Stimulated activated CD4-positive, alpha-beta T cell treated with anti-CD3 and anti-CD28 coated beads, Interleukin-4, amount 100 ng/mL, for 48 hours (primary cell): ENCODE measurements around the gene KRT78.

Experiments used
- DNase-seq, 2 donors: peaks; one replicate each; pipeline ENCODE4 v3.0.0-alpha.2; 2020; ENCODE audit warnings: low read depth in 2 of 2

Gene KRT78

DNA sequence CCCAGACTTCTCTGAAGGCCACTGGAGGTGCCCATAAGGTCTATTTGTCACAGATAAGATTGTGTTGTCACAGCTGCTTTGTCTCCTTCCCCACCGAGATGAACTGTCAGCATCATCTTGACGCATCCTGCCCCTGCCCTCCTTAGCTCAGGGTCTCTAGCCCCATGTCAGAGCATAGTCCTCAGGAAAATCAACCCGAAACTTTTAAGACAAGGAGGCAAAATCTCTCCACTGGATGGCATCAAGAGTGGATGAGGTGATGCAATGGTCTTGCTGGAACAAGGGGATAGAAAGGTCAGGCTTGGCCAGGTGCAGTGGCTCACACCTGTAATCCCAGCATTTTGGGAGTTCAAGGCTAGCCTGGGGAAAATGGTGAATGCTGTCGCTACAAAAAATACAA lies 22.8 kb downstream of the KRT78 start:
- no peak for DNase-seq

DNA sequence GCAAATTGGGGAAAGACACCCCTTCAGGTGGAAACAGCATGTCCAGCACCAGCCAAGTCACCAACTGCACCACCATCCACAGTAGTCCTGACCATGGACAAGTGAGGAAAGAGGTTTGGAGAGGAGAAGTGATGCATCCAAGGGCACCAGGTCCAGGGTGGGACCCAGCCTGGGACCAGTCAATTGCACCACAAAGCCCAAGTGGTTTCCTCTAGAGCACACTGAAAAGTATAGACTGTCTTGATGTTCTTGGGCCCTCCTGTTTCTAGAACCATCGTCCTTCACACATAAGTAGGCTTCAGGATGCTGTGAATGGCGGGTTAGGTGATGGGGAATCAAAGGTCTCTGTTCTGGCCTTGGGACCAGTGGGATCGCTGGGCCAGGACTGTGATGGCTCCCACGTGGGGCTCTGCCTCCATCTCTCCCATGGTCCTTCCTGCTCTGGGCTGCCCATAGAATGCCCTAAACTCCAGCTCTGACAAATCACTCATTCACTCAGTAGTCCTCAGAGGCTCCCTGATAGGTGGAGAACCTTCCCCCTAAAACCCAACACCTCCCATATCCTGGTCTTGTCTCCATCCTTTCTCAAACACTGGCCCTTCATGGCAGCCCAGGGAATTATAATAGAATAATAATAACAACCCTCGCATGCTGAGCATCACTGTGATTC lies 23.9 kb downstream of the KRT78 start:
- no peak for DNase-seq

DNA sequence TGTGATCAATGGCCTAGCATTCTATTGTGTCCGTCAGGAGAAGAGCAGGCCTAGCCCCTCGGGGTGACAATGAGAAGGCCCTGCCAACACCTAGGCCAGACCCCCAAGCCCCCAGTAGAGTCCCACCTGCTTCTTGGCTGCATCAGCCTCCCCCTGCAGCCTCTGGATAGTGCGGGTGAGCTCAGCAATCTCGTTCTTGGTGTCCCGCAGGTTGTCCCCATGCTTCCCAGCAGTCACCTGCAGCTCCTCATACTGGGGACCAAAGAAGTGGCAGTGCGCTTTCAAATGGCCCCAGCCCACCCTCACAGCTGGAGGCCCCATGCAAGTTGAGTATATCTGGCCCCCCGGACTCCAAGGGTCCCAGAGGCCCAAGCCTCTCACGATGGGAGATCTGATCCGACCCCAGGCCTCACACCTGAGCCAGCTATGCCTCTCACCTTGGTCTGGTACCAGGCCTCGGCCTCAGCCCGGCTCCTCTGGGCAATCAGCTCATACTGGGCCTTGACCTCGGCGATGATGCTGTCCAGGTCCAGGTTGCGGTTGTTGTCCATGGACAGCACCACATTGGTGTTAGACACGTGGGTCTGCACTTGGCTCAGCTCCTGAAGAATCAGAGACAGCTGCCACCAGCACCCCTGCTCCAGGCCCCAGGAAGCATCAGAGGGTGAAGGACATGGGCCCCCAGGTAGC lies 24.9 kb downstream of the KRT78 start:
- DNase-seq, result no peak

DNA sequence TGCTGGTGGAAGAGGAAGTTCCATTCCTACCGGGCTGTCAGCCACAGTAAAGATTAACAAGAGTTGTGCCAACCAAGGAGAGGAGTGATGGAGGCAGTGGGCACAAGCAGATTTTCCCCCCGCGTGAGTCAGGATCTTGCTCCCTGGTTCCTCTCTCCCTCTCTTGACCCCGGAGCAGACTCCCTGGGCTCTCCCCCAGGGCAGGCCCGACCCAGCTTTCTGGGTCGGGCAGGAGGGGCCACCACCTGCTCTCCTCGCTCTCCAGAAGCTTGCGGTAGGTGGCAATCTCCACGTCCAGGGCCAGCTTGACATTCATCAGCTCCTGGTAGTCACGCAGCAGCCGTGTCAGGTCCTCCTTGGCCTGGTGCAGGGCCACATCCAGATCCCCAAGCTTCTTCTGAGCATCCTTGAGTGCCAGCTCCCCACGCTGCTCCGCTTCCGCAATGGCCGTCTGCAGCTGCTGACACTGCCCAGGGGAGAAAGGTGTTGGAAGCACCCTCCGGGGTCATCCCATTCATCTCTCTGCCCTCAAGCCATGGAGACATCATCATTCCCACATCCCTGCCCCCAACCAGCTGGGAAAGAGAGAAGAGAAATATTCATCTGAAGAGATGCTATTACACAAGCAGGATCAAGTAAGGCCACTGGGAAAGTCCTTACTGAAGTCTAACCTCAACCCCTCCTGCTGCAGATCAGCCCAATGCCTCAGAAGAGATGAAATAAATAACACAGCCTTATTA lies 25.9 kb downstream of the KRT78 start:
- DNase-seq, result no peak

DNA sequence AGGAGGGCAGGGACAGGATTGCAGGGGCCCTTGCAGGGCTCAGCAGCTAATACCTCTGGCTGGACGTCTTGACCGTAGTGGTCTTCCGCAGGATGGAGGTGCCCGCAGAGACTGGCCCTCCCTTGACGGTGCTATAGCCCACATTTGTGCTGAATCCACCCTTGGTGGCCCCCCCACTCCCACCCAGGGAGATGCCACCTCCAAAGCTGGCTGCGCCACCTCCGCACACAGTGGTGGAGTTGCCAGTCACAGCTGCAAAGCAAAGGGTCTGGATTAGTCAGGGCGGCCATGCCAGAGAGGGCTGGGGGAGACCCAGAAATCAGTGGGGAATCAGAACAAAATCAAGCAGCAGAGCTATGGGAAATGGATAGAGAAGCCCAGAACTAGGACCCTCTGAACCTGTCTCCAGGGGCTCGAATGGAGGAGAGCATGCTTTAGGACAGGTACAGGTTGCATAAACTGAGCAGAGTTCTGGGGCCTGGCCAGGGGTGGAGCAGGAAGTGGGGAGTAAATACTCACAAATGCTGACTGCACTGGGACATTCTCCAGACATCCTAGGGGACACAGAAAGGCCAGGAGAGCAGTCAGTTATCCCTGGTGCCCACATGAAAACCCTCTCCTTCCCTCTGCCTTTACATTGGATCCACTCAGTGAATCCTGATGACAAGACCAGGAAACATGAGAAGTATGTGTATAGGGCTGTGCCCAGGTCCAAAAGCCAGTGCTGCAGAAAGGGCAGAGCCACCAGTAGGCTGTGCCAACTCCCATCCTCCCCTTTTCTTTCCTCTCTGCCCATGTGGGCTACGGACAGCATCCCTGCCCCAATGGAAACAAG lies 26.8 kb downstream of the KRT78 start:
- DNase-seq, result no peak

DNA sequence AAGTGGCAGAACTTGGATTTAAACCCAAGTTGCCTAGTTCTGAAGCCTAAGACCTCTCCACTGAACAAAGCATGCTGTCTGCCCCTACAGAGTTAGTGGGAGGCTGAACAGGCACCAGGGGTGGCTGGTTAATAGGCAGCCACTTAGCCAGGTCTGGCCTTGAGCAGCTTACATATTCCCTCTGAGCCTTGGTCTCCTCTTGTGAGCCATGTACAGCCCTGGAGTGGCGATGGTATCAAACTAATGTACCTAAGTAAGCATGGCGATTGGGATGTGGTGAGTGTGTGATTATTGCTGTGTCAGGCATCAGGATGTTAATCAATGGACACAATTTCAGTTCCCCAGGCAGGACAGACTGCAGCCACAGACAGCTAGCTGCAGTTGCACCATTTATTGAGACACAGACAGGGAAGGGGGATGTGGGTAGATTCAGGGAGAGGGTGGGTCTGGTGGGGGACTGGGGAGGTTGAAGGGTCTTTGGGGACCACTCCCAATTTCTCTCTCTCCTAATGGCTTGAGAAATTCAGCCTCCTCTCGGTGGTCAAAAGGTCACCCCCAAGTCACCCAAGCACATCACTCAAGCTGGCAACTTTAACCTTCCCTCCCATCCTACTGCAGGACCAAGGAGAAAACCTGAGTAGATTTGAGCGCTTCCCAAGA lies 27.6 kb downstream of the KRT78 start:
- DNase-seq, result no peak

DNA sequence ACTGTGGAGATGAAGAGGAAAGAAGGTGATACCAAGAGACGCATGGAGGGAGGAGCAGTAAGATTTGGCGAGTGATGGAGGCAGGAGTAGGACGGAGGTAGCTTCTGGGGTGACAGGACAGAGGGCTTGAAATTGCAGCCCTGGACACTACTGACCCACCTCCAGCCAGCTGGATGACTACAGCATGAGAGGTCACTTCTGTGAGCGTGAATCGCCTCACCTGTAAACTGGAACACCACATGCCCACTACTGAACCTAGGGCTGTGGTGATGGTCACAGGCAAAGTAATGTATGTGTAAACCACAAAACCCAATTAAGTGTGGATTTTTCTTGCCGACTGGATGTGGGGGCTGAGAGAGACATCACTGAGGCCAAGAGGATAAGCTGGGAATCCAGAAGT lies 28.3 kb downstream of the KRT78 start:
- no peak for DNase-seq

DNA sequence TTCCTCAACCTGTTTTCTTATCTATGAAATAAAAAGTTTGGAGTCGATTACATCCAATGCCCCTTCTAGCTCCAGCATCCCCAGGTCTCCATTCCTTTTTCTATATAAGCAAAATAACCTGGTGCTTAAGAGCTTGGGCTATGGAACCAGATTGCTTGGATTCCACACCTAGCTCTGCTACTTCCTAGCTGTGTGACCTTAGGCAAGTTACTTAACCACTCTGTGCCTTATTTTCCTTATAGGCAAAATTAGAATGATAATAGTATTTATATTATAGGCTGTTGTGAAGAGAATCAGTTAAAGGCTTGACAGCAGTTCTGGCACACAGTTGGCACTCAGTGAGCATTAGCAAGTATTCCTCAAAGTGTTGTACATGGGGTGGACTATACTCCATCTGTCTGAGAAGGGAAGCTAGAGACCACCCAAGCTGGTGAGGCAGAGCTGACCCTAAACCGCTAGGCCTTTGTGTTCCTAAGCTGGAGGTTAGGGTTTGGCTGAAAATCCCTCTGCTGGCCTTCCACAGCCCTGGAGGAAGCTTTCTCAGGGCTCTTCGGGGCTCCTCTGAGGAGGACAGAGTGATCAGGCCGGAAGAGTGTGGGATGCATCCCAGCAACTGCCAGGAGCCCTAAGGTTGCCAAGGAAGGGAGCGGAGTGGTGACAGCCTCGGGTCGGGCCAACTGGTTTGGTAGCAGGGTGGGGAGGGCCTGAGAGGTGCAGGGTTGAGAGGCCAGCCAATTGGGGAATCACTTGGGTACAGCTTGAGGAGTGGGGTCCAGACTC lies 28.9 kb downstream of the KRT78 start:
- DNase-seq, result no peak

DNA sequence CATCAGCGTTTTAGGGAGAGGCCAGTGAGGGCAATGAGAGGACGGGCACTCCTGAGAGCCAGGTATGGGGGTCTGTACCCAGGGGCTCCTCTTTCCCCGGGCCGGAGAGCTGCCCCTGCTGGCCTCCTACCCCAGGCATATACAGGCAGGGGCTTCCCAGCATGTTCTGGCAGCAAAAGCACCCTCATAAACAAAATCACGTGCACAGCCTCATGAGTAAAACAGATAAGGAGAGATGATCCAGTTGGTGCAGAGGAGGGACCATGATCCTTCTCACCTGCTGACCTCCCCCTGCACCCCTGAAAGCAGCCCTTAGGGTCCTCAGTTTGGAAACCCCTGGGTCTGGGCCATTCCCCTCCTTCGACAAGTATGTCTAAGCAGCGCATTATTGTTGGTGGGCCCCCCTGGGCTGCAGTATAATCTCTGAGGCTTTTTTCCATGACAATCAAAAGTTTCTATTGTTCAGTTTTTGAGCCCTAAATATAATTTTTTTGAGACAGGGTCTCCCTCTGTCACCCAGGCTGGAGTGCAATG lies 29.8 kb downstream of the KRT78 start:
- DNase-seq, result no peak

DNA sequence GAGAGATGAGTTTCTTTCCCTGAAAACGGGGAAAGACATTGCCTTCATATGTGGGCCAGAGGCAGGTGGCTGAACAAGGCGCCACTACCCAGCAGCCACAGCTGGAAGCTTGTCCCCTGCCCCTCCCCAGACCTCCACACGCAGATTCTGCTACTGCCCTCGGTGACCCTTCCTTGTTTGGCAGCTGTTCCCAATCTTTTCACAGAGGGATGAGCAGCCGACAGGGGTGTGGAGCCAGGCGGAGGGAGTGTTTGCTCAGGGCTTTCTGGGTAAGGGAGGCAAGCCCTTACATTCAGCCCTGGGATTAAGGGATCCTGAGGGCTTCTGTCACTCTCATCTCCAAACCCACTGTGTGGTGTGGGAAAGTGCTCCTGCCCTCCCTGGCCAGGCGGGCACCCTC lies 30.4 kb downstream of the KRT78 start:
- no peak for DNase-seq

DNA sequence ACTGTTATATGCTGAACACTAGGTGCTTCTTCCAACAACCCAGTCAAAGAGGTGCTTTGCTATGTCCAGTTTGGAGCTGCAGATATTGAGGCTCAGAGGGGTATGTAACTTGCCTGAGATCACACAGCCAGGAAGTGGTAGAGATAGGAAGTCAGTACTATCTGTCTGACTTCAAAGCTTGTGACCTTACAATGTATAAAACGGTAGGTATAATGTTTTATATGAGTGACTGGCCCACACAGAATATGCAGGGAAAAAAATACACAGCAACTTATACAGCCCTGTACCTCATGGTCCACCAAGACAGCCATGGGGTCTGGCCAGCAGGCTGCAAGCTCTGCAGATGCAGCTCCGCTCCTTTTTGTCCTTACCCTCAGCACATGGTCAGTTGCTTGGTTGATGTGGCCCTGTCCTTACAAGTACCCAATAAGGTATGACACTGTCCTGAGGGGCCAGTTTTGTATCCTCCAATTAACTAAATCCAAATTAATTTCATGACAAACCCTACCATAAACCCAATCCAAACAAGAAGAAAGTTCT lies 31.0 kb downstream of the KRT78 start:
- DNase-seq, result no peak

DNA sequence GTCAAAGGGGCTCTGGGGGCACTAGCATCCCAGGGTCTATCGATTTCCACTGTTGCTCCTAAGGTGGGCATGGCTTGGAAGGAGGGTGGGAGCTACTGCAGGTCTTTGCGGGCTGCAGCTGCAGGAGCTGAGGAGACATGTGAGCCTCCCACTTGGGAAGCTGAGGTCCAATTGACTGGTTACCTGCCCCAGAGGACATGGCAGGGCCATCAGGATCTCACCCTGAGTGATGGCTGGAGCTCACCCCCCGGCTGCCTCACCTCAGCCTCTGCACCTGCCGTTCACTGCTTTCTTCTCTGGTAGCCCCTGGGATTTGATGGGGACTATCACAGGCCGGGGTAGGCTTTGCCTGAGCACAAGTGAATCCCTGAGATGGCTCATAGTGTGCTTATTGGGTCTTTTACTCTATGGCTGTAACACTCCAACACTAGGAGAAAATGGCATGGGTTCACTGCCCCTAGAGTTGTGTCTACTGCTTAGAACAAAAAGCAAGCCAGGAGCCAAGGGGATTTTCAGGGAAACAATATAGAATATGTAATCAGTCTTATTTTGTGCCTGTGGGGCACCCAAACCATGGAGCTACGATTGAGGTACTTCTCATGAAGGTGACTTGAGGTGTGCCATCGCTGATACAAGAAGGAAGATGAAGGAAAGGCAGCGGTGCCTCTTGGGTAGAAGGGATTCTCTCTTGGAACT lies 31.6 kb downstream of the KRT78 start:
- no peak for DNase-seq

DNA sequence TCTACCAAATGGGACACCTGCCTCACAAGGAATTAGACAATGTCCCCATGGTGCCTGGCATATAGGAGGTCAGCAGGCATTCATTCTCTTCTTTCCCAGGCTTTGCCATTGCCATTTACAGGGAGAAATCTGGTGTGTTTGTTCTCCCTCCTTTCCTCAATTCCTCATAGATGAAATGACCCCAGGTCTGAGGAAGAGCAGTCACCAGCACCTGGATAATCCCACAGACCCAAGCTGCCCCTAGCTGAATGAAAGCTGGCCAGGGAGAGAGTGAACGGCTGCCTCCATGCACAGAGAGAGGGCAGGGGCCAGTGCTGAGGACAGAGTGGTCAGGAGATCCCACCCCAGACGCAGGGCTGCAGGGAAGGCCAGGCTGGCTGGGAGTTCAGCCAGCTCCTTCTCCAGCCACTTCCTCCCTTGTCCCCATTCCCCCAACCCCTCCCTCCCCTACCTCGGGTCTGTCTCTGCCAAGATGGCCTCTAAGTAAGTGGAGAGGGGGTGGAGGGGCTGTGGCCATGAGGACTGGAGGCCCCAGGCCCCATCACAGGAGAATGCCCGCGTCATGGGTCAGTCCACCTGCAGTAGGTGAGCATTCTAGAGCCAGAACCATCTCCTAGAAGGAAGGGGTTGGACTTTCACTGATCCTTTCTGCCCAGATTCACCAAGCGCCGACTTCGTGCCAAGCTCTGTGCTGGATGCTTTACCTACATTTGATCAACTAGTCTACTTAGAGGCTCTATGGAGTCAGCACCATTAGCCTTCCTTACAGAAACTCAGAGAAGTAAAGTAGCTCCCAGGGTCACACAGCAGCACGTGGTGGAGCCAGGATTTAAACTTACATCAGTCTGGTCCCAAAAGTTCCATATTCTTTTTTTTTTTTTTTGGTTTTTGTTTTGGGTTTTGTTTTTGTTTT lies 32.9 kb downstream of the KRT78 start:
- no peak for DNase-seq

DNA sequence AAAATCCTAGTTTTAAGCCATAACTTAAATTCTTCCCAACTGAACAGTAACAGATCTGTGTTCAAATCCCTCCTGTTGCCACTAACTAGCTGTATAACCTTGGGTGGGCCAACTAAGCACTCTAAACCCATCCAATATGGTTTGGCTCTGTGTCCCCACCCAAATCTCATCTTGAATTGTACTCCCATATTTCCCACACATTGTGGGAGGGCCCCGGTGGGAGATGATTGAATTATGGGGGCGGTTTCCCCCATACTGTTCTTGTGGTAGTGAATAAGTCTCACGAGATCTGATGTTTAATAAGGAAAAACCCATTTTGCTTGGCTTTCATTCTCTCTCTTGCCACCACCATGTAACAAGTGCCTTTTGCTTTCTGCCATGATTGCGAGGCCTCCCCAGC lies 33.6 kb downstream of the KRT78 start:
- no peak for DNase-seq

DNA sequence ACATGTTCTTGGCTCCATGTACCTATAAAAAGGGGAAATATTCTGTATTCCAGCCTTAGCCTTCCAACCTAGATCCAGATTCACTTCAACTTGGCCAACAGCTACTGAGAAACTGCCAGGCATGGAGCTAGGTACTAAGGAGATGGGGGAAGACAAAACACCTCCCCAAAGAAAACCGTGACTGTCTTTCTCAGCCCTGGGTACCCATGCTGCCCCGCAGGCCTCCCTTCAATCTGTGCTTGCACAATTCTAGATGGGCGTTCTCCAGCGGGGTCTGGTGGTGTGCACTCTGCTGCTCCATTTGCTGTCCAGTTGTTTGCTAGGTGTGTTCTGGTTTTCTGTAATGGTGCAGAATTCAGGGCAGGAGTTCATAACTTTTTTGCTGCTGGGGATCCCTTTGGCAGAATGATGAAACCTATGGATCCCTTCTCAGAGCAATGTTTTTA lies 34.1 kb downstream of the KRT78 start:
- DNase-seq, result no peak

DNA sequence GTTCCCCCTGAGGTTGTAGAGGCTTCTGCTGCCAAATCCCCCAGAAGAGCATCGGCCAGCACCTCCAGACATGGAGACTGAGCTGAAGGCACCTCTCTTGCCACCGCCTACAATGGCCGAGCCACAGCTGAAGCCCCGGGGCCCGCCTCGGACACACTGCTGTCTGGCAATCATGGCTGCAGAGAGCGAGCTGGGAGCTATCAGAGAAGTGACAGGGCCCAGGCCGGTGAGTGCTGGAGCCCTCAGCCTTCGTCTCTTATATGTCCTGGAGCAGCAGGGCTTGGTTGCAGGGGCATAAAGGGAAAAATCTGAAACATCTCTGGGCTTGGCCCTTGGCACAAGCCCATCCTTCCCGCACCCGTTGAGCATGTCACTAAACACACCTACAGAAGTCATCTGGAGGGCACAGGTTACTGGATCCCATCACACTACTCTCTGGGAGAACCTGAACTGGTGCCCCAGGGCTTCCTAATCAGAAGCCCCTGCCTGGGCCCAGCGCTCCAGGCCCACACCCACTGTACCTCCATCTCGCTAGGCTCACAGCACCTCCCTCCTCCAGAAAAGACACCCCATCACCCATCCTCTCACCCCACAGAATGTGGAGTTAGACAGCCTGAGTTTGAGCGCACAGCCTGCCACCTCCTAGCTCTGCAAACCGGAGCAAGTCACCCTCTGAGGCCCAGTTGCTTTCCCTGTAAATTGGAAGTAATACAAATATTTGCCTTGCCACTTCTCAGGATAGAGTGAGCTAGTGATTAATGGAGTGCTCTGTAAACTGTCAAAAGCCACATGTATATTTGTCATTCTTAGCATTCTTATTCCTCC lies 34.7 kb downstream of the KRT78 start, which contains the start of gene KRT4:
Gene KRT4, minus strand, starts transcription at position 232 of the 825 bp plus-strand sequence. Its CDS starts 58 bp downstream, at position 174.
- no peak for DNase-seq

DNA sequence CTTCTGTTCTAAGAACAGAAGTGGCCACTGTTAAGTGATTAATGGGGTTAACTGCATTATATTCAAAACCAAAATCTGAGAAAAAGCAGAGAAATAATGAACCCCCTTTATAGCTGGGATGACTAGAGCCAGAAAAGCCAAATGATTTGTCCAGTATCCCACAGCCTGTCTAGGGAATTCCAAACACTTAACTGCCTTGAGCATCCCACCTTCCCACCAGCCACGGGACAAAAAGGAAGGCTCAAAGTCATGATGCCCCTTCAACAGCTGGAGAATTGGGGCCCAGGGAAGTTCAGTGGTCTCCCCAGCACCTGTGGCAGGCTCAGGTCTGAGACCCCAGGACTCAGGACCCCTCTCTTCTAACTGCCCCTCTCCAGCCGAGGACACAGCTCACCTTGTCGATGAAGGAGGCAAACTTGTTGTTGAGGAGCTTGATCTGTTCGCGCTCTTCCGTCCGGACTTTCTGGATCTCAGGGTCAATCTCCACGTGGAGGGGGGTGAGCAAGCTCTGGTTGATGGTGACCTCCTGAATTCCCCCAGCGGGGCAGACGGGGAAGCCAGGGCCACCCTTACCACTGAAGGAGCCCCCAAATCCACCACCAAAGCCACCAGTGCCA lies 35.5 kb downstream of the KRT78 start:
- no peak for DNase-seq
